HG03460 (cell line): Measurements from ENCODE around the gene AMPD2.
A peak's percentile ranks its signal among the peaks of the same experiment; 100 is the strongest.

Source experiments
- ATAC-seq: cut with Tn5 transposase; IDR thresholded peaks from one replicate; pipeline ENCODE4 v1.9.1; 2021; ENCODE audit not compliant: unreplicated experiment

The AMPD2 gene

DNA sequence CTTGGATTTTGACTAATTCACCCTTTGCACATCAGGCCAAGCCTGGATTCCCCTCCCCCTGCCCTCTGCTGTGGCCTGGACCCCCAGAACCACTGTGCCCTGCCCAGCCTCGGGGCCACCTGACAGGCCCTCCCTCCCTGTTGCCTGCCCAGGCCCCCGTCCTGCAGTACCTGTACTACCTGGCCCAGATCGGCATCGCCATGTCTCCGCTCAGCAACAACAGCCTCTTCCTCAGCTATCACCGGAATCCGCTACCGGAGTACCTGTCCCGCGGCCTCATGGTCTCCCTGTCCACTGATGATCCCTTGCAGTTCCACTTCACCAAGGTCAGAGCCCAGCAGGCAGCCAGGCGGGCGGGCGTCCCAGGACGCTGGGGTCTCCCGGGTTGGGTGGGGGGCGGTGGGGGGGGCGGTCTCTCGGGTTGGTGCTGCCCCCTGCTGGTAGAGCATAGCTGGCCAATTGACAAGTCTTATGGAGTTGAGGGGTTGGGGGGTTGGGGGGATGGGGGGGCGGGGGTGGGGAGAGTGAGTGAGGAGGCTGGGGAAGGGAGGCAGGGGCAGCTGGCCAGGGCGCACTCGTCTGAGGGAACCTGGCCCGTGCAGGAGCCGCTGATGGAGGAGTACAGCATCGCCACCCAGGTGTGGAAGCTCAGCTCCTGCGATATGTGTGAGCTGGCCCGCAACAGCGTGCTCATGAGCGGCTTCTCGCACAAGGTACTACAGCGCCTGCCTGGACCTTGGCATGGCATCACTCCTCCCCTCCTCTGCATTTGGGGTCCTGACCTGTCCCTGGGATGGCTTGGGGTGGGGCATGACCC, 10.7 kb downstream of the AMPD2 start:
- ATAC-seq = no peak

DNA sequence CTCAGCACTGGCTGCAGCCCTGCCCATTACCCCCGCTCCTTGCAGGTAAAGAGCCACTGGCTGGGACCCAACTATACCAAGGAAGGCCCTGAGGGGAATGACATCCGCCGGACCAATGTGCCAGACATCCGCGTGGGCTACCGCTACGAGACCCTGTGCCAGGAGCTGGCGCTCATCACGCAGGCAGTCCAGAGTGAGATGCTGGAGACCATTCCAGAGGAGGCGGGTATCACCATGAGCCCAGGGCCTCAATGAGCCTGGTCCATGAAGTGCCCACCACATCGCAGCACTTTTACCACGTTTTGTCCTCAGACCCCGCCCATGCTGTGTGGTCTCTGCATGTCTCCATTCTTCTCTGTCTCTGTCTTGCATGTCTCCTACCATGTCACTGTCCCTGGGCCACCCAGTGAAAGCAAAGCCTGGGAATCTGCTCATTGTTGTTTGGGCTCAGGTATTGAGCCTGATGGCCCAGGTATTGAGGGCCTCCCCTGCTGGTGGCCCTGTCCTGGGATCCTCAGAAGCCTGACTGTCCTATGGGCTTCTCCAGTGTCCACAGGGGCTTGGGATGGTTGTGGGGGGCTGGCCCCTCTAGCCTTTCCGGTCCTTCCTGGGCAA, 11.4 kb downstream of the AMPD2 start:
- ATAC-seq = no peak

DNA sequence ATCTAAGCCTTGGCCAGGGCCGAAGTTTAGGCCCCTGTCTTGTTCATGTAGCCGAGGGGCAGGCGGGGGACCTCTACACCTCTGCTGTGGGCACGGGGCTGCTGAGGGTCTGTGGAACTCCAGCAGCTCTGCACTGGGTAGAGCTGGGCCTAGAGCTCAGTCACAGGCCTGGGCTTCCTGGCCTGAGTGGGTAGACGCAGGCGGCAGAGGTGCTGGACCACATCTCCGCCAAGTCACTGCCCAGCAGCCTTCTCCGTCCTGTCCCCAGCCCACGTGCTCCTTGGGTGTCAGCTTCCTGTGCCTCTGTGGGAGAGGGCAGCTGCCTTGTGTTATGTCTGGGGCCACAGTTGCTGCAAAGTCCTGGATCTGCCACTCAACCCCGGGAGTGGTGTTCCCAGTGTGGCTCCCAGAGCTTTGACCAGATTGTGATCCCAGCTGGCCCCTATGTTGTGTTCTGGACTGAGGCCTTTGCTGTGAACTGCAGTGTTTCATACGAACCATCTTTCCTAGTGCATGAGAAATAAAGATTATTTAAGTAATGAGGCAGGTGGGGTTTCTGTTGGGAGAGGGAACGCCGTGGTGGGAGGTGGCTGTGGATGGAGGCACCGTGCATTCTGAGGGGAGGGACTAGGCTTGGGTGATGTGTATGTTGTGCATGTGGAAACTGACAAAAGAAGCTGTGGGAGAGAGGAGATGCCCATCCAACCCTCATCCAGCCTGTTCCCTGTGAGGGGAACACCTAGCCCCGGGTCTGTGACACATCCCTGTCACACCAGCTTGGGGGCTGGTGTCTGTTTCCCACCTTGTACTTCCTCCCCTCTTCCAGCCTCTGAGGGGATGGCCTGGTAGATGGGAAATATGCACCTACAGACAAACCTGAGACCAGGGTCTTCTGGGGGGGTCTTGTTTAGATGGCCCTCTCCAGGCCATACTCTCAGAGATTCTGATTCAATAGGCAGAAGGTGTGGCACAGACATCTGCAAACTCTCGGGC, 12.2 kb downstream of the AMPD2 start:
- ATAC-seq = no peak

DNA sequence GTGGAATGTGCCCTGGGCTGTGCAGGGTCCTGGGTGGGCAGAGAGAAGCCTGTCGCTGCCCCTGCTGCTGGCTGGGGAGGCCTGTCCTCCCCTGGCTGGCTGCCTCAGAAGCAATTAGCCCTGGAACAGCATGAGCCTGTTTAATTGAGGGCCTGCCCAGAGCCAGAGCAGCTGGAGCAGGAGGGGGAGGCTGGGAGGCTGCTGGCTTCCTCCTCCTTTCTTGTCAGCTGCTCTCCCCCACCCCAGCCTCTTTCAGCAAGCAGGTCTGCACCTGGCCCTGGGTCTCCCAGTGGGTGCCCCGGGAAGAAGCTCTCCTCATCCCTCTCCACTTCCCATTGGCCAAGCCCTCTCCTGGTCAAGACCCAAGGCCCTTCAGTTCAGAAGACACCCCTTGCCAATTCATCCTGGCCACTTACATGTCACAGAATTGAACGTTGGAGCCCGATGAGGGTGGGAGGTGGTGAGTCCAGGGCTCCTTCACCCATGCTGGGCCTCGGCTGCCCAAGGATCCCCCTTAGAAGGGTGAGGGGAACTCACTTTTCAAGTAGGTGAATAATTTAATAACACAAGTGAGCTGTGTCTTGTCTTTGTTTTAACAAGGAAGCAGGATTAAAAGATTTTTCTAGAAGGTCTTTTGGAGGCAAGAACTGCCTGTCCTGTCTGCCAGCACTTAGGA, 13.2 kb downstream of the AMPD2 start:
- ATAC-seq = no peak

DNA sequence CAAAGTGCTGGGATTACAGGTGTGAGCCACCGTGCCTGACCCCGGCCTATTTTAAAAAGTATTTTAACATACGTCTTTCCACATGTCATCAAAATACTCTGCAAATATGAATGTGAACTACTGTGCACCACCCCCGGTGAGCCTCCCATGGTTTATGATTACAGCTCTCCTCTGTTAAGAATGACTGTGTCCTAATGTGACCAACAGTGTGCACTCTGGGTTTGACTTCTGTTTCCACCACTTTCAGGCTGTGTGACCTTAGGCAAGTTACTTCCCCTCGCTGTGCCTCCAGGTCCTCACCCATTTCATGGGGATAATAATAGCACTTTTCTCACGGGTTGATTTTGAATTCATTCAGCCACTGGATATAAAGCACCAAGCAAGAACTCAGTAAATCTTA, 14.7 kb downstream of the AMPD2 start:
- no peak for ATAC-seq

DNA sequence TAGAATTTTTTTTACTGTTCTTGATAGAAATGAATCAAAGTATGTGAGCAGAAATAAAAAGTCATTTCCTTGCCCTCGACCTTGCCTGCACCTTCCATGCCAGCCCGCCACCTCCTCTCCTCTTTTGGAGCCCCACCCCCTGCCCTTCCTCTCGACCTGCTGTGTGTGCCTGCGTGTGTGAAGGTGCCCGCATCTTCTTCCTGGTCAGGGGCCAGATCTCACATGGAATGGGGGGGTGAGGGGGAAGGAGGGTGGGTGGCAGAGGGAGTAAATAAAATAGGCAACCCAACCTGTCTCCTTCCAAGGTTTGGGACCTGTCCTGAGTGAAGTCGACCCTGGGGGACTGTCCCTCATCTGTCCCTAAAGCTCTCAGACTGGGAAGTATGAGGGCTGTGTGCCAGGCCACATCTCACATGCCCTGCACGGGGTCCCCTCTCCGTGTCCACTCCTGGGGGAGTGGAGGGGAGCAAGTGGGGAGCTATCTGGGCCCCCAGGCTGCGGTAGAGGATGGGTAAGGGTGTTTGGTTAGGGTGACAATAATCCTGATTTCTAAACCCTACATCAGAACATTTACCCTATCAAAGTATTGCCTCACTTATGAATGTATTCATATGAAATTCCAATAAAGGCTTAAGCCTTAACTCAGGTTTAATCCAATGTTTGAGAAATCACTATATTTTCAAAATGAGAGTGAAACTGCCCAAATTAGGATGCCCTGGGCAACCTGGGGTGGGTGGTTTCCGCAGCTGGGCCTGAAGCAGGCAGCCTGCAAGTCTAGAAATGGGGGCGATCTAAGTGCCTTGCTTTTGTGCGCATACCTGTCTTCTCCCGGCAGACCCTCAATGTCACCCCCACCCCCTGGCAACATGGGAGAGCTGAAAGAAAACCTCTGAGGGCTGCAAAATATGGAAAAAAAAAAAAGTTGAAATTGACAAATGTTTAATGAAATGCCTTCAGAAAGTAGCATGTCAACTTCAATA, 15.4 kb downstream of the AMPD2 start:
- ATAC-seq = no peak

DNA sequence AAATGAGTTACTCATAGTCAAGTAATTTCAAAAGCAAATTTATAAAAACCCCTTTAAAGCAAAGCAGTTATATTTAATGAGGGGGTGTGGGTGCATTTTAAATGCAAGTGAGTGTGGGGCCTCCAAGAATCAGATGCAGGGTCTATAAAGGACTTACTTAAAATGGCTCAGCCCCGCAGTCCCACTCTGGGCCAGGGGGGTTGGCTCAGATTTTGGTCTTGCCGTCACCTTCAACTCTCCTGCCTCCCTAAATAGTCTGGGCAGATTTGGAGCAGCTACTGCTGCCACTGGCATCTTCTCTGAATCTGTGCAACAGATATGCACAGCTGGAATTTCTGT, 16.2 kb downstream of the AMPD2 start:
- no peak for ATAC-seq

DNA sequence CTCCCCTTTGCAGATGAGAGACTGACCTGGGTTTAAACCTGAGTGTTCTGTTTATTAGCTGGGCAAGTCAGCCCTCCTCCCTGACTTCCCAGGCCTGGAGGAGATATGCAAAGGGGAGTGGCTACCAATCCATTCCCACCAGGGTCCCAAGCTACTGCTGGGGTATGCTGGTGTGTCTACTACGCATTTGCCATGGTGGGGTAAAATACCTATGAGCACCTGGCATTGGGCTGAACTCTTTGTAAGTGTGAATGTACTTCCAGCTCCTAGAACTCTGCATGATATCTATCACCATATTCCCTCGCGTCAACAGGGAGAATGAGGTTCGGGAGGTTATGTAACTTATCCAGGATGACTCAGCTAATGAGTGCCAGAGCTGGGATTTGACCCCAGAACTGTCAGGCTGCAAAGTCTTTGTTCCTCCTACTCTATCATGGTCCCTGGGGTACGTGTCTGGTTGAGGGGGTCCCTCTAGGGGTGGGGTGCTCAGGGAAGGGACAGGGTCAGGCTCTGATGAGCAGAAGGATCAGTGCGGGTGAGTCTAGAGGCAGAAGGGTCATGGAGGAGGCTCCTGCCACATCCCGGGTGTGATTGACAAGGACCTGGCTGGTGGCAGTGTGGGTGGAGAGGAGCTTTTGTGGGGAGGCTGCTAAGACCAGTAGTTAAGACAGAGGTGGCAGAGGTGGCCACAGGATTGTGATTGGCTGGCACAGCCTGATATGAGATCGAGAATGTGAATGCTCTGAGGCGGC, 16.7 kb downstream of the AMPD2 start:
- ATAC-seq = no peak

DNA sequence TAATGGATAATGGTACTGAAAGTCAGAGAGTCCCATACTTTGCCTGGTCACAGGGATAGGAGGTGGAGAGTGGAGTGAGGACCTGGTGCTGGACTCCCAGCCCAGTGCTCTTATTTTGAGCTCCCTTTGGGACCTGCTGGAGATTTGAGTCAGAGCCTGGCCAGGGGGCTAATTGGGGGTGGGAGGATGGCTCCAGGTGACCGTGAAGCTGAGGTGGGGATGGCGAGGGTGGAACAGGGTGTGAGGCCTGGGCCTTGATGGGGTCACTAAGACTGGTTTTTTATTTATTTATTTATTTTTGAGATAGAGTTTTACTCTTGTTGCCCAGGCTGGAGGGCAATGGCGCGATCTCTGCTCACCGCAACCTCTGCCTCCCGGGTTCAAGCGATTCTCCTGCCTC, 17.8 kb downstream of the AMPD2 start:
- ATAC-seq = no peak

DNA sequence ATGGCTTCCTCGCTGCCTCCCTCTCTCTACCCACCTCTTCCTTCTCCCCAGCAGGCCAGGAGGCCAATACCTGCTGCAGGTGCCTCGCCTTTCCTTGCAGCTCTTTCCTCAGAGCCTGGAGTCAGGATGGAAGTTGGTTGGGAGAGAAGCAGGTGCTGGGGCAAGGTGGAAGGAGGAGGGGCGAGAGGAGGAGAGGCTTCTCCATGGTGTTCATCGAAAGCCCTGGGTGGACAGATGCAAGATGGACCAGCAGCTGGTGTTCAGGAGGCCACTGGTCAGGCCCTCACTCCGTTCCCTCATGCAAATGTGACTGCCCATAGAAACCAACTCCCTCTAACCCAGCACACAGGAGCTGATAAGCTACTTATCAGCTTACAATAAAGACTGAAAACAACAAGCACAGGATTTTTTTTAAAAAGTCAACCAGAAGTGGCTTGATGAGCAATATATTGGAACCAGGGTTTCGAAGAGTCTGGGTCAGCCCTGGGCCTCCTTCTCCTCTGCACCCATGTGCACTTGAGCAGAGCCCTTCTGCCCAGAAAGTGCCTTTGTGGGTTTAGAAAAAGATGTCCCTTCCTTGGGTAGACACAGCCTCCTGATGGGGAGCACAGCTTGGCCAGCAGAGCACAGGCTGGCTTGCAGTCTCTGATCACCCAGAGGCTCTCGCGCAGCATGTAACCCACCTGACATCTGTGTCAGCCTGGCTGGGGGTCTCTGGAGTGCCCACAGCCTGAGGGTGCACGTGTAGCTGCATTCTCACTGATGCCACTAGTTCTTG, 19.6 kb downstream of the AMPD2 start:
- no peak for ATAC-seq

DNA sequence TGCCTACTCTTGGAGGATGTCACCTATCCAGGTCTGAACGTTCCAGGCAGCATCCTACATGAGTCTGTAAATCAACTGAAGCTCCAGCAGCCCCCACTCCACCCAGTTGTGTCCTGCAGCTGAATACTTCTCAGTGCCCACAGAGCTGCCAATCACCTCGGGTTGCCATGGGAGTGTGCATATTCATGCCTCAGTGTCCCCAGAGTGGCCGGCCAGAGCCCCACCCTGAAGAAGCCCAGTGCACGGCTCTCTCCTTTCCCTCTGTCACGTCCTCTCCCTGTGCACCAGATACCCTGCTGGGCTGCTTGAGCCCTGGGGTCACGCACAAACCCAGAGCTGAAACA, 20.2 kb downstream of the AMPD2 start:
- no peak for ATAC-seq

DNA sequence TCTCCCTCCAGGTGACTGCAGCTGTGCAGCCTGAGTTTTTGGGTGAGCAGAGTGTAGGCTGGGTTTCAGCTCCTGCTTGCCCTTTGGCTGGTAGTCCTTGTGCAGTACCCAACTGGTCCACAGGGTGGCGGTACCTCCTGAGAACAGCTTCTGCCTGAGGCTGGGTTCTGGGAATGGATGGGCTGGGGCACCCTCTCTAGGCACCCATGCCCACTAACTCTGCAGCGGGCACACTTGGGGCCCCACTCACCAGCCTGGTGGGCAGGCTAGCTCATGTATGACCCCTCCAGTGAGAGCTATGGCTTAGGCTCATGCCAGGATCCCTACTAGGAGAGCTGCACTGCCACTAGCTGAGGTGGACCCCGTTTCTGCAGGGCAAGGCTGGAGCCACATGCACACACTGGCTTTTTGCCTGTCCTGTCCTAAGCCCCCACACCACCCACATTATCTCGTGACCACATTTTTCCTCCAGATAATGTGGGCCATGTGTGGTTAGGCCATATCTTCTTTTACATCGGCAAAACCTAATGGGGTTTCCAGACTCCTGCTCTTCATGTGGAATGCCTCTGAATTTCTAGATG, 20.7 kb downstream of the AMPD2 start:
- ATAC-seq = no peak

DNA sequence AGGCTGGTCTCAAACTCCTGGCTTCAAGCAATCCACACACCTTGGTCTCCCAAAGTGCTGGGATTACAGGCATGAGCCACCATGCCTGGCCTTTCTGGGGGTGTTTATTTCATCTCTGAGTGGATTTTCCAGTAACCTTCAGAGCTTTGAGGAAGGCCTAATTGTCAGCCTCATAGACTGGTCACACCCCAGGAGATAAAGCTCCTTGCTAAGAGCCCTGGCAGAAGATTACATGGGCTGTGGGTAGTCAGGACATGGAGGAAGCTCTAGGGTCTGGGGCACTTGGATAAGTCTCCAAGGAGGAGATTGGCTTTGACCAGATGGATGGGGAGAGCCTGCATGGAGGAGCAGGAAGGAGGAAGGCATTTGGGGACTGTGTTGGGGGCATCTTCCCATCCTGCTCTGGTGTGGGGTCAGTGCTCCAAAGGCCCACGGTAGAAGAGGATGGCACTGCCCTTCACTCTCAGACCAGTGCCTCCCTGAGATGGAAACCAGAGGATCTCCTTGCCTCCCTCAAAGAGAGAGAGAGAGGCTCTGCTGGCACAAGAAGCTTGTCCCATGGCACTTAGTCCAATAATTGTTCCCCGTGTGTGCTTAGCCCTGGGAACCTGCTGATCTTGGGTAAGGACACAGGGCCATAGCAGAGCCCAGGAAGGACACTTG, 21.6 kb downstream of the AMPD2 start:
- no peak for ATAC-seq

DNA sequence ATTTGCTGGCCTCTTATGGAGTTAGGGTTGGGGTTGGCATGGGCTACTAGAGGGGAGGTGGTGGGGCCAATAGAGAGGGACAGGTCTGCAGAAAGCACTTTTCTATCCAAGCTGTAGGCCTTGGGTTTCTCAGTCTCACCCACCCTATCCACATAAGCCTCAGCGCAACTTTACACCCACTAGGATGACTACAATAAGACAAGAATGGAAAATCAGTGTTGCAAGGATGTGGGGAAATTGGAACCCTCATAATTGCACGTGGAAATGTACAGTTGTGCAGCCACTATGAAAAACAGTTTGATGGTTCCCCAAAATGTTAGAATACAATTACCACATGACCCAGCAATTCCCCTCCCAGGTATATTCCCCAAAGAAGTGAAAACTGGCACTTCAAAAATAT, 22.2 kb downstream of the AMPD2 start:
- ATAC-seq = no peak

DNA sequence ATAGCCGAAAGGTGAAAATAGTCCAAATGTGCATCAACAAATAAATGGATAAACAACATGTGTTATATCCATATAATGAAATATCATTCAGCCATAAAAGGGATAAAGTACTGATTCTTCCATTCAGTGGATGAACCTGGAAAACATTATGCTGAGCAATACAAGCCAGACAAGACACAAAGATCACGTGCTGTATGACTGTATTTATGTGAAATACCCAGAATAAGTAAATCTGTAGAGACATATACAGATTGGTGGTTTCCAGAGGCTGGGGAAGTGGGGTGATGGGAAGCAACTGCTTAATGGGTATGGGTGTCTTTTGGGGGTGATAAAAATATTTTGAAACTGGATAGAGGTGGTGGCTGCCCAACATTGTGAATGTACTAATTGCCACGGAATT, 23.0 kb downstream of the AMPD2 start:
- no peak for ATAC-seq

DNA sequence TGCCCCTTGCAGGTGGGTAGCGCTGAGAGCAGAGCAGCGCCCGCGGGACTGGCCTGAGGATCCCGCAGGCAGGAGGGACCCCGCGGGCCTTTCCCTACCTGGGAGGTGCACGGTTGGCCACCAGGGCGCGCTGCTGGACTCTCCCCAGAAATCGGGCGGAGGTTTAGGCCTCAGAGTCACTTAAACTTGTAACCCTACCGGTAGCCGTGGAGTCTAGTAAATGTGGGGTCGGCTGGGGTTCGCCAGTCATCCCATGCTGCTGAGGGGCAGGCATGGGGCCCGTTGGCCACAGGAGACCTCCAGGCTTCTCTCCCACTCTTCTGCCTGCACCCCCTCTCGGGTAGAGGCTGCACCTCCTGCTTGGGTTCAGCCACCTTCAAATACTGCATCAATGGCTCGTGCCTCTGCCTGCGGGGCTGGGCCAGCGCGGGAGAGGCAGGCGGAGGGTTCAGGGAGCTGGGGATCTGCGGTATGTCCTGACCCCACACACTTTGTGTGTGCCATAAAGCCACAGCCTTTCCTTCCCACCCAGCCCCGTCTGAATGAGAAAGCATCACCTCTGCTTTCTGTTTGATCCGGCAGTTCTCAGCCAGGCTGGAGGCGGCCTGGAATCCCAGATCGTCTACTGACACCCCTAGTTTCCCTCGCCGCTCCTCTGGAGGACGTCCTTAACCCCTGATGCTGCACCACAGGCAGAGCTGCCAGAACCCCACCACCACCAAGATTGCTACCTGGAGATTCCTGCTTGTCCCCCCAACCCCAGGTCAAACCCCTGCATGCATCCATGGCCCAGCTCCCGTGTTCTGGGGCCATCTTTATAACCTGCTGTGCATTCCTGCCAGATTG, 24.0 kb downstream of the AMPD2 start:
- peak; percentile 86 for ATAC-seq

DNA sequence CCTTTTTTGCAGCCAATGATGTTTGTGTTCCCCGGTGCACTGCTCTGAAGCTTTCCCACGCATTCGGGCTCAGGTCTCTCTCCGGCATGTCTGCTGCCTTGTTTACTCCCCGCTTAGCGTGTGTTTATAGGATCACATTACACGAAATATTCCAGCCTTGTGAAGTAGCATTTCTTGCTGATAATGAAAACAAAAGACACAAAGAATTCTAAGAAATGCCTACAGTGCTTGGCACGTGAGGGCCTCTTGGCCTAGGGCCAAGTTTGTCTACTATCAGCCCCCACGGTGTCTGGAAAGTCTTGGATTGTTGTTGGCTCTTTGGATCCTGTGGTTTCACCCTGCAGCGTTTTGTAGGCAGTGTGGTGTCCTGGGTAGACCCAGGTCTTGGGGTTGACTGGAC, 25.0 kb downstream of the AMPD2 start:
- ATAC-seq = no peak
